ENCODE measurements around the gene SLC22A12.

SLC22A12 gene

DNA sequence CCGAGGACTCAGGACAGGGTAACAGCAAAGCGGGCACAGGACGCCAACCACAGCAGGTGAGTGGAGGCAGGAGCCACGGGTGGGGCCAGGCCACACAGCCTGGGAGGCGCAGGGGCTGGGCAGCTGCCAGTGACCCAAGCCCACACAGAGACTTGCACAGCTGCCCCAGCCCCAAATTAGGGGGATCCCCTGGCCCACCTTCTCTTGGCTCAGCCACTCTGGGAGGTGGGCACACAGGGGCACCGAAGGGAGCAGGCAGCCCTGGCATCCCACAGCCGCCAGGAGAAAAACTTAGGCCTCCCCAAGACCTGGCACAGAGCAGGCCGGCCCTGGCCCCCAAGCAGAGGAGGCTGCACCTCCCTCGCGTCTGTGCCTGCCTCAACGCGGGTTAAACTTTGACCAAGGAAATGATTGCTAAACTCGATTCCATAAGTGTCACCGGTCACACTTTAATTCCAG lies at the start of gene SLC22A12:
SLC22A12 (plus strand) TSS at position 458 of the 459 bp plus-strand sequence. CDS start 337 bp downstream, outside the sequence.
- no peak for FAIRE-seq

DNA sequence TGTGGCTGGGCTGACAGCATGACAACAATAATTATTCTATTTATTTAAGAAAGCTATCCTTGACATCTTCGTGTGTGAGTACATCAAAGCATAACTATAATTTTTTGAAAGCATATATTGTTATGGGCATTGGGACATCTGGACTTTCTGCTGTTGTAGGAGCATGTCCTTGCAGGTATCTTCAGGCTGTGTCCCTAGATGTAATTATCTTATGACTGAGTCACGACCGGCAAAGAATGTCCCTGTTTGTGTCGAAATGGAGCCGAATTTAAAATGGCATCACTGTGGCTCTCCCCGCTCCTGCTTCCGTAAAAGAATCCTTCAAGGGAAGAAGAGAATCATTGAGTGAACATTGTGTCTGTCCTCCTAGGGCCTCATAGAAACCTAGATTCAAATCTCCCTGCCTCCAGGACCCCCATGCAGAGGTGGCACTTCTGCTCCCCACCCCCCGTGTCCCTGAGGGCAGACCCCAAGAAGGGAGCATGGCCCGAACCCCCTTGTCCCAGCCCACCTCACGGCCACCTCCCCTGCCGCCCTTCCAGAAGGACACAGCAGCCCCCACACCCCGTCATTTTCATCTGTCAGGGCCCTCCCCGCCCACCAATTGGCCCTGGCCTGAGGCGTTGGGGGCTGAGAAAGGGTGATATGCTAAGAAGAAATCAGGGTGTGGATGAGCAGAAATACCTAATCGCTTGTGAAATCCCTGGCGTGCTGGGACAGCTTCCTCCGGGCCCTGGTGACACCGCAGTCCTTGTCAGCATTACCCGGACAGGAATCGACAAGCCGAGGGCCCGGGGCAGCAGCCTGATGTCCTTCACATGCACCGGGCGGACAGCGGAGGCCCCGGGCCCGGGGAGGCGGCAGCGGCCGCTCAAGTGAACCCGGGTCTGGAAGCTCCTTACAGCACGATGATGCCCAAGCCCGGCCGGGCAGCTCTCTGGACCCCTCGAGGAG lies 48.6 kb upstream of the SLC22A12 start:
- no peak for DNase-seq (ENCODE audit: insufficient read length, low spot score)
- FAIRE-seq, result no peak
- TF ChIP-seq, protein P1, sequence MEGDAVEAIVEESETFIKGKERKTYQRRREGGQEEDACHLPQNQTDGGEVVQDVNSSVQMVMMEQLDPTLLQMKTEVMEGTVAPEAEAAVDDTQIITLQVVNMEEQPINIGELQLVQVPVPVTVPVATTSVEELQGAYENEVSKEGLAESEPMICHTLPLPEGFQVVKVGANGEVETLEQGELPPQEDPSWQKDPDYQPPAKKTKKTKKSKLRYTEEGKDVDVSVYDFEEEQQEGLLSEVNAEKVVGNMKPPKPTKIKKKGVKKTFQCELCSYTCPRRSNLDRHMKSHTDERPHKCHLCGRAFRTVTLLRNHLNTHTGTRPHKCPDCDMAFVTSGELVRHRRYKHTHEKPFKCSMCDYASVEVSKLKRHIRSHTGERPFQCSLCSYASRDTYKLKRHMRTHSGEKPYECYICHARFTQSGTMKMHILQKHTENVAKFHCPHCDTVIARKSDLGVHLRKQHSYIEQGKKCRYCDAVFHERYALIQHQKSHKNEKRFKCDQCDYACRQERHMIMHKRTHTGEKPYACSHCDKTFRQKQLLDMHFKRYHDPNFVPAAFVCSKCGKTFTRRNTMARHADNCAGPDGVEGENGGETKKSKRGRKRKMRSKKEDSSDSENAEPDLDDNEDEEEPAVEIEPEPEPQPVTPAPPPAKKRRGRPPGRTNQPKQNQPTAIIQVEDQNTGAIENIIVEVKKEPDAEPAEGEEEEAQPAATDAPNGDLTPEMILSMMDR (IDR thresholded peaks at IDR 0.05; ENCODE audit: insufficient read depth, missing control alignments), result no peak

More for the DNA sequence above, at the start of gene SLC22A12:
- DNase-seq (ENCODE audit: insufficient read length, low spot score), result no peak
- TF ChIP-seq, protein P1 (IDR thresholded peaks at IDR 0.05; ENCODE audit: insufficient read depth, missing control alignments), result no peak

DNA sequence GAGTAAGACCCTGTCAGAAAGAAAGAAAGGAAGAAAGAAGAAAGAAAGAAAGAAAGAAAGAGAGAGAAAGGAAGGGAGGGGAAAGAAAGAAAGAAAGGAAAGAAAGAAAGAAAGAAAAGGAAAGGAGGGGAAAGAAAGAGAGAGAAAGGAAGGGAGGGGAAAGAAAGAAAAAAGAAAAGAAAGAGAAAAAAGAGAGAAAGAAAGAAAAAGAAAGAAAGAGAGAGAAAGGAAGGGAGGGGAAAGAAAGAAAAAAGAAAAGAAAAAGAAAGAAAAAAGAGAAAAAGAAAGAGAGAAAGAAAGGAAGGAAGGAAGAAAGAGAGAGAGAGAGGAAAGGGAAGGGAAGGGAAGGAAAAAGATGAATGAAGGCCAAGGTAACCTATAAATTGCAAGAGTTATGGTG lies 47.2 kb upstream of the SLC22A12 start:
- no peak for FAIRE-seq
- no peak for DNase-seq (ENCODE audit: insufficient read length, low spot score)
- TF ChIP-seq, protein P1 (IDR thresholded peaks at IDR 0.05; ENCODE audit: insufficient read depth, missing control alignments), result no peak

DNA sequence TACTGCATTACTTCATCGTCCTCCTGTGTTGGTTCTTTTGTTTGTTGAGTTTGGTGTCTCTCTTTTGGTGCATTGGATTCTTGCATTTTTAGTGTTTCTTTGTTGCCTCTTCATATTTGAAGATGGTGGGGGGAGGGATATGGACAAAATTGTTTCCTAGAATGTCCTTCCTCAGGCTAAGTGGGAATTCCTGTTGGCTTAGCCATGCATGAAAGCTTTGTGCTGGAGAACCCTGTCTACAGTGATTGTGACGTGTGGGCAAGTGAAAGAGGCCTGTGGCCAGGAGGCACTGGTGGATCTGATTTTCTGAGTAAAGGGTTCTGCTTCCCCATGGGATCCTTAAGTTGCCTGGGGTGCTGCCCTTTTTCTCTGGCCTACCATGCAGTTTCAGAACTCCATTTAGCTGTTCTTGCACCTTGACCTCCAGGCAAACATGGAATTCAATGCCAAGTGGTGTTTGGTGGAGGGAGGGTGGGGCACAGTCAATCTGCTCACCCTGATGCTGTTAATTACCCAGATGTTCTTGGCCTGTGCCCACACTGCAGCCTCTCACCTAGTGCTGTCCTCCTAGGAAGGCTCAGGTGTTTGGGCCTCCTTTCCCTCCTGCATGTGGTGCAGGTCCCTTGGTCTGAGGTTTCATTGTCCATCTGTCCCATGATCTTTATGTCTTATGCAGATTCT lies 46.3 kb upstream of the SLC22A12 start:
- TF ChIP-seq, protein P1 (IDR thresholded peaks at IDR 0.05; ENCODE audit: insufficient read depth, missing control alignments), result no peak
- DNase-seq (ENCODE audit: insufficient read length, low spot score) (no peak), FAIRE-seq (no peak)

DNA sequence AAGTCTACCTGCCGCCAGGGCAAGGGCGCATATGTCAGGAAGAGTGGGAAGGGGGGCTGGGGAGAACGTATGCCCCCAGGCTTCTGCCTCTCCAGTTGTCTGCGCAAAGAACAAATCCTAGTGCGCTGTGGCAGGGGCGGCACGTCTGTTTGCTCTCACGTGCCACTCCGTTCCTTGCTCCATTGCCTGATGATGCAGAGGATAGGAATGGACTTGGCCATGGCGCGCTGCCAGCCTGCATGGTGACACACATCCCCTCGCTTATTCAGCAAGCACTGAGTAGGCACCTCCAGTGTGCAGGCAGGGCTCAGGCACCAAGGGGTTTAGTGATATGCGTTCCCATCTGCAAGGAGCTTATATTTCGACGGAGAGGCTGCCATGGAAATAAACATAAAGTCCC lies 45.4 kb upstream of the SLC22A12 start:
- TF ChIP-seq, protein P1 (IDR thresholded peaks at IDR 0.05; ENCODE audit: insufficient read depth, missing control alignments), result no peak
- no peak for FAIRE-seq
- no peak for DNase-seq (ENCODE audit: insufficient read length, low spot score)

DNA sequence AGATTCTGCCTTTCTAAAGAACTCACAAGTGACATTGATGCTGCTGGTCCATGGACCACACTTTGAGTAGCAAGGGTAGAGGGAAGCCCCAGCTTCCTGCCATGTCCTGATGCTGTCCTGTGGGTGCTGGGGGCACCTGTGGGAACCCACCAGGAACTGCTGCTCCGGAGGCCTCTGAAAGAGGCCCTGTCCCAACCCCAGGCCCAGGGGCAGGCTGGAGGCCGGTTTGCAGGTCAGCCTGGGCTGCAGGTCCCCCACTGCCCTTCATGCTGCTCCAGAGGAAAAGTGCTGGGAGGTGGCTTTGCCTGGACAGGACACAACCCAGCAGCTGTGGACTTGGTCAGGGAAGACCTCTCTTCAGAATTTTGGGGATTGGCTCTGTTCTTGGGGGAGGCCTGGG lies 44.8 kb upstream of the SLC22A12 start:
- DNase-seq (ENCODE audit: insufficient read length, low spot score) (no peak), FAIRE-seq (no peak)
- TF ChIP-seq, protein P1 (IDR thresholded peaks at IDR 0.05; ENCODE audit: insufficient read depth, missing control alignments), result no peak
